Suprapubic skin (tissue), 4 donors: Measurements from ENCODE around the gene SLC16A2.

Source experiments
- EP300 ChIP-seq: sonication (generic); formaldehyde crosslinking; IDR thresholded peaks from one replicate; pipeline ENCODE4 v1.6.1; 2017; ENCODE audit warnings: antibody characterized with exemption
- POLR2A ChIP-seq, 2 donors: fragments of 450-650 bp; IDR thresholded peaks; one replicate each; pipeline ENCODE4 v1.6.1; 2017; ENCODE audit warnings: antibody characterized with exemption in 2 of 2, mild to moderate bottlenecking in 2 of 2, moderate library complexity in 2 of 2
- POLR2AphosphoS5 ChIP-seq, 3 donors: sonication (generic); formaldehyde crosslinking; IDR thresholded peaks; one replicate each; pipeline ENCODE4 v1.6.1; 2017; ENCODE audit warnings: antibody characterized with exemption in 3 of 3
- TF ChIP-seq, protein P1 (sequence below), 2 donors: fragments of 200-600 bp in 1 of 2; fragments of 450-650 bp in 1 of 2; sonication (generic) in 1 of 2; IDR thresholded peaks; one replicate each; pipeline ENCODE4 v1.5.1; 2016 to 2019; ENCODE audit warnings: antibody characterized with exemption in 2 of 2, mild to moderate bottlenecking in 1 of 2, moderate library complexity in 1 of 2

DNA sequence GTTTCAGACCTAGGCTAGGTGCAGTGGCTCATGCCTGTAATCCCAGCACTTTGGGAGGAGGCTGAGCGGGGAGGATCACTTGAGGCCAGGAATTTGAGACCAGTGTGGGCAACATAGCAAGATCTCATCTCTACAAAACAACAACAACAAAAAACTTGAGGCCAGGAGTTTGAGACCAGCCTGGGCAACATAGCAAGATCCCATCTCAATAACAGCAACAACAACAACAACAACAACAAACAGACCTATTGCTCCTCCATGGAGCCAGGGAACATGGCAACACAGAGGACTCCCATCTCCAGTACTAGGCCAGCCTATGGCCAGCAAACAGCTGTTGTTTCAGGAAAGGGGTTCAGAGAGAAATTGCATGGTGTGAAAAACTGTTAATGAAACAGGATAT is 43.4 kb downstream of the SLC16A2 start:
- TF ChIP-seq POLR2A (IDR thresholded peaks at IDR 0.05), result no peak
- TF ChIP-seq POLR2AphosphoS5 (IDR thresholded peaks at IDR 0.05), result no peak
- TF ChIP-seq, protein P1, sequence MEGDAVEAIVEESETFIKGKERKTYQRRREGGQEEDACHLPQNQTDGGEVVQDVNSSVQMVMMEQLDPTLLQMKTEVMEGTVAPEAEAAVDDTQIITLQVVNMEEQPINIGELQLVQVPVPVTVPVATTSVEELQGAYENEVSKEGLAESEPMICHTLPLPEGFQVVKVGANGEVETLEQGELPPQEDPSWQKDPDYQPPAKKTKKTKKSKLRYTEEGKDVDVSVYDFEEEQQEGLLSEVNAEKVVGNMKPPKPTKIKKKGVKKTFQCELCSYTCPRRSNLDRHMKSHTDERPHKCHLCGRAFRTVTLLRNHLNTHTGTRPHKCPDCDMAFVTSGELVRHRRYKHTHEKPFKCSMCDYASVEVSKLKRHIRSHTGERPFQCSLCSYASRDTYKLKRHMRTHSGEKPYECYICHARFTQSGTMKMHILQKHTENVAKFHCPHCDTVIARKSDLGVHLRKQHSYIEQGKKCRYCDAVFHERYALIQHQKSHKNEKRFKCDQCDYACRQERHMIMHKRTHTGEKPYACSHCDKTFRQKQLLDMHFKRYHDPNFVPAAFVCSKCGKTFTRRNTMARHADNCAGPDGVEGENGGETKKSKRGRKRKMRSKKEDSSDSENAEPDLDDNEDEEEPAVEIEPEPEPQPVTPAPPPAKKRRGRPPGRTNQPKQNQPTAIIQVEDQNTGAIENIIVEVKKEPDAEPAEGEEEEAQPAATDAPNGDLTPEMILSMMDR (IDR thresholded peaks at IDR 0.05), result no peak
- TF ChIP-seq EP300, result no peak
